GM12878 (cell line): ENCODE measurements around the gene PLB1. TPM values are rescaled to one million over a fixed set of nuclear protein-coding genes. Genes with fewer than 3 reads are reported as not detected.

Source experiments
- ATAC-seq: fragments of 200-7000 bp; cut with Tn5 transposase; 3 replicates; pipeline ENCODE4 v1.9.1; 2020; ENCODE audit warnings: mild to moderate bottlenecking, moderate library complexity
- BruUV-seq: library from RNA; stranded (reverse); fragments of 400-500 nt; replicated peaks from 2 replicates; lab custom pipeline; 2021; lab: Mats Ljungman, UMichigan
- CTCF ChIA-PET: fragments of 300-600 bp; sonication (Branson Sonifier 250); formaldehyde crosslinking; extraction: SDS; loops from one replicate; lab custom pipeline; 2021; ENCODE audit warnings: inconsistent platforms; lab: Yijun Ruan, JAX
- POLR2A ChIA-PET: fragments of 350-600 bp; formaldehyde crosslinking; extraction: SDS; loops from one replicate; lab custom pipeline; 2021; ENCODE audit warnings: inconsistent platforms; lab: Charles Lee
- RAD21 ChIA-PET: fragments of 300-600 bp; sonication (Branson Sonifier 250); formaldehyde crosslinking; loops from one replicate; lab custom pipeline; 2023; ENCODE audit warnings: antibody characterized with exemption; ENCODE audit not compliant: unreplicated experiment; lab: Charles Lee
- SMC1A ChIA-PET: fragments of 300-600 bp; sonication (Branson Sonifier 250); formaldehyde crosslinking; loops from one replicate; lab custom pipeline; 2023; ENCODE audit not compliant: unreplicated experiment, uncharacterized antibody; lab: Charles Lee
- DNase-seq: peaks from one replicate; pipeline ENCODE4 v3.0.0-alpha.2; 2011; ENCODE audit warnings: low read depth, low spot score
- FAIRE-seq: peaks from 3 replicates; lab custom pipeline; 2011; peaks lifted over from hg19 to GRCh38; lab: Jason Lieb, UNC
- H2AFZ ChIP-seq: 2 replicates; pipeline ENCODE4 v1.6.0; 2011; ENCODE audit warnings: low read depth, low read length, control low read depth; ENCODE audit not compliant: control insufficient read depth
- H3K27ac ChIP-seq: 2 replicates; pipeline ENCODE4 v1.5.1; 2011; ENCODE audit warnings: control low read depth; ENCODE audit not compliant: control insufficient read depth, insufficient read depth
- H3K27me3 ChIP-seq, 2 experiments: replicated peaks in 1 of 2; 2 replicates each; pipeline versions ENCODE4 v1.6.0 to v1.6.1; 2011; ENCODE audit warnings: low read length in 1 of 2; ENCODE audit not compliant: control insufficient read depth in 2 of 2, insufficient read depth in 2 of 2
- H3K36me3 ChIP-seq, 2 experiments: 2 replicates each; pipeline ENCODE4 v1.5.1; 2011; ENCODE audit warnings: low read length in 1 of 2; ENCODE audit not compliant: control insufficient read depth in 2 of 2, insufficient read depth in 2 of 2
- H3K4me1 ChIP-seq: 2 replicates; pipeline ENCODE4 v1.6.1; 2011; ENCODE audit warnings: mild to moderate bottlenecking, low read length, moderate library complexity, mixed read lengths; ENCODE audit not compliant: control insufficient read depth, insufficient read depth
- H3K4me2 ChIP-seq: 2 replicates; pipeline ENCODE4 v1.6.0; 2011; ENCODE audit warnings: control low read depth; ENCODE audit not compliant: control insufficient read depth, insufficient read depth
- H3K4me3 ChIP-seq: fragments of 200-600 bp; sonication (generic); 2 replicates; pipeline ENCODE4 v1.5.1; 2016
- H3K79me2 ChIP-seq: 2 replicates; pipeline ENCODE4 v1.6.0; 2011; ENCODE audit warnings: low read length; ENCODE audit not compliant: control insufficient read depth, insufficient read depth
- H3K9ac ChIP-seq: 2 replicates; pipeline ENCODE4 v1.8.0; 2011; ENCODE audit warnings: low read length, control low read depth, mixed read lengths; ENCODE audit not compliant: control insufficient read depth, insufficient read depth
- H3K9me3 ChIP-seq: replicated peaks from 3 replicates; pipeline ENCODE4 v1.5.1; 2011; ENCODE audit warnings: mild to moderate bottlenecking, low read length; ENCODE audit not compliant: control insufficient read depth, insufficient read depth
- H4K20me1 ChIP-seq: 2 replicates; pipeline ENCODE4 v1.6.0; 2011; ENCODE audit not compliant: control insufficient read depth, insufficient read depth
- BHLHE40 ChIP-seq, 2 experiments: fragments of 450-650 bp in 1 of 2; IDR thresholded peaks; 2 replicates each; pipeline ENCODE4 v1.6.1; 2011 to 2017; ENCODE audit warnings: low read depth in 2 of 2, borderline replicate concordance in 1 of 2, improper control_type of control experiment in 1 of 2, low read length in 1 of 2, mild to moderate bottlenecking in 1 of 2
- EGR1 ChIP-seq, 2 experiments: IDR thresholded peaks; 1 replicate in 1 of 2; 2 replicates in 1 of 2; pipeline ENCODE4 v1.6.1; 2011 to 2012; ENCODE audit warnings: low read depth in 2 of 2, low read length in 2 of 2, borderline replicate concordance in 1 of 2, mild to moderate bottlenecking in 1 of 2, moderate library complexity in 1 of 2
- JUNB ChIP-seq: IDR thresholded peaks from 2 replicates; pipeline ENCODE4 v1.6.1; 2016; ENCODE audit warnings: antibody characterized with exemption, mild to moderate bottlenecking
- JUND ChIP-seq: IDR thresholded peaks from 2 replicates; pipeline ENCODE4 v1.6.1; 2012; ENCODE audit warnings: low read depth, mild to moderate bottlenecking, low read length, improper control_type of control experiment, moderate library complexity
- MYC ChIP-seq: IDR thresholded peaks from 2 replicates; pipeline ENCODE4 v1.6.1; 2011; ENCODE audit warnings: mild to moderate bottlenecking, low read length, moderate library complexity, inconsistent platforms; ENCODE audit not compliant: insufficient read depth, insufficient replicate concordance, insufficient read length, severe bottlenecking
- NFYA ChIP-seq: IDR thresholded peaks from 2 replicates; pipeline ENCODE4 v1.6.1; 2011; ENCODE audit warnings: low read depth, mild to moderate bottlenecking, low read length, improper control_type of control experiment, borderline replicate concordance
- TCF7 ChIP-seq: IDR thresholded peaks from 2 replicates; pipeline ENCODE4 v1.6.1; 2014; ENCODE audit warnings: antibody characterized with exemption, borderline replicate concordance
- WGBS: methylation state at CpG from one replicate; pipeline ENCODE4 v1.1.6; 2016; ENCODE audit warnings: low lambda C conversion rate; ENCODE audit not compliant: insufficient replicate concordance, insufficient coverage; ENCODE audit errors: missing lambda C conversion rate; 5-methylcytosine and 5-hydroxymethylcytosine counted together
- in situ Hi-C: fragments of 300-500 bp; cut with MboI; formaldehyde crosslinking; loops from 9 replicates; pipeline ENCODE4 v1.14.3; 2018; ENCODE audit warnings: mixed read lengths
- intact Hi-C: fragments of 100-400 bp; cut with micrococcal nuclease; formaldehyde crosslinking; loops from one replicate; pipeline ENCODE4 v1.14.2; 2022; ENCODE audit not compliant: unreplicated experiment
- polyA plus RNA-seq, 11 experiments: library from polyadenylated mRNA; depleted of rRNA in 4 of 11; unstranded in 6 of 11; stranded (reverse) in 5 of 11; fragments of >200 nt; fragmentation: Nextera tagmentation in 4 of 11; fragmentation: Illumina TruSeq in 1 of 11; extraction: Ambion mirVana in 4 of 11; extraction: Trizol in 1 of 11; gene quantifications; 1 replicate in 1 of 11; 2 replicates in 10 of 11; pipeline versions ENCODE4 v1.2.1 to v1.2.3, GENCODE V29; 2011 to 2016; ENCODE audit warnings: inconsistent platforms in 2 of 11, missing spikeins in 2 of 11, low read depth in 1 of 11
- total RNA-seq, 4 experiments: library from RNA; depleted of rRNA in 3 of 4; stranded (reverse); fragments of >200 nt in 3 of 4; fragmentation: Illumina TruSeq in 1 of 4; extraction: Trizol in 1 of 4; gene quantifications; 2 replicates each; pipeline versions ENCODE4 v1.2.1 to v1.2.3, GENCODE V29; 2013 to 2021
- TF ChIP-seq, protein P1 (sequence below): IDR thresholded peaks from 2 replicates; pipeline ENCODE4 v1.6.1; 2012; ENCODE audit warnings: low read length, inconsistent platforms
- TF ChIP-seq, protein P2 (sequence below): IDR thresholded peaks from 2 replicates; pipeline ENCODE4 v1.6.1; 2011; ENCODE audit warnings: low read depth, low read length, improper control_type of control experiment, borderline replicate concordance
- TF ChIP-seq, protein P3 (sequence below): fragments of 450-650 bp; IDR thresholded peaks from 2 replicates; pipeline ENCODE4 v1.6.1; 2017; ENCODE audit warnings: mild to moderate bottlenecking
- TF ChIP-seq, protein P4 (sequence below): fragments of 450-650 bp; formaldehyde crosslinking; IDR thresholded peaks from 2 replicates; pipeline ENCODE4 v1.5.0; 2022; ENCODE audit warnings: mild to moderate bottlenecking, missing genetic modification characterization
- TF ChIP-seq, protein P5 (sequence below): IDR thresholded peaks from 2 replicates; pipeline ENCODE4 v1.6.1; 2012; ENCODE audit warnings: mild to moderate bottlenecking, low read depth, low read length

PLB1 gene
- total and polyA plus RNA-seq, 10 of the 15 experiments (the other 5 are each of a cell fraction or from before 2014, with no cell fraction given), result 0.03 to 0.49 (median 0.28) TPM

DNA sequence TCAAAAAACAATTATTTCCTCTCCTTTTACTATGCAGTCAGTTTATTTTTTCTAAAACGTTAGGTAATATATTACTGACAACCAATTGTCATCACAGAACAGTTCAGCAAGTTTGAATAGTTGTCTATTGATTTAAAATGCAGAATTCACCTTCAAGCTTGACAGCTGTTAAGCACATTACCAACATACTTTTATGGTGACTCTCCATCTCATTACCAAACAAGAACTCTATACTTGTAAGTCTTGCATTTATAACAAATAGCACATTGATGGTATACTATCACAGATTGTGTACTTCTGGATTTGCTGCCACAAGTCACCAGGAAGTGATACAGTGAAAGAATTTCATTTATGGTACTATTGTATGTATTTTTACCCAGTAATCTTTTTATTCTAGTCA lies 156.4 kb downstream of the PLB1 start:
- Histone ChIP-seq H3K79me2 (no peaks in the 10 kb centered on the region), H3K36me3 (no peaks in the 10 kb centered on the region), H3K9me3 (no peaks in the 10 kb centered on the region), H3K9ac (no peak overlapping the region), H3K4me3 (no peak overlapping the region), H4K20me1 (no peaks in the 10 kb centered on the region), H3K4me2 (no peak overlapping the region), H3K27ac (no peak overlapping the region), H3K4me1 (peaks cover 9% of the 10 kb centered on the region), H3K27me3 (no peaks in the 10 kb centered on the region), H2AFZ (no peak overlapping the region)
- in situ Hi-C loops (no loop called here), intact Hi-C loops (no loop called here)
- DNase-seq, result no peak
- CTCF ChIA-PET, result no interaction called here
- ATAC-seq, result no peak
- no TSS peak for BruUV-seq
- SMC1A ChIA-PET, result no interaction called here
- 0% methylated on average over 1 of the region's 1 CpG for WGBS
- RAD21 ChIA-PET, result no interaction called here
- POLR2A ChIA-PET, result interaction anchor here (0.6 kb wide), 1 partner anchor 256 kb away, joined by 4 read pairs; no protein-coding TSS in a partner anchor
- no peak for FAIRE-seq
- TF ChIP-seq, protein P1, sequence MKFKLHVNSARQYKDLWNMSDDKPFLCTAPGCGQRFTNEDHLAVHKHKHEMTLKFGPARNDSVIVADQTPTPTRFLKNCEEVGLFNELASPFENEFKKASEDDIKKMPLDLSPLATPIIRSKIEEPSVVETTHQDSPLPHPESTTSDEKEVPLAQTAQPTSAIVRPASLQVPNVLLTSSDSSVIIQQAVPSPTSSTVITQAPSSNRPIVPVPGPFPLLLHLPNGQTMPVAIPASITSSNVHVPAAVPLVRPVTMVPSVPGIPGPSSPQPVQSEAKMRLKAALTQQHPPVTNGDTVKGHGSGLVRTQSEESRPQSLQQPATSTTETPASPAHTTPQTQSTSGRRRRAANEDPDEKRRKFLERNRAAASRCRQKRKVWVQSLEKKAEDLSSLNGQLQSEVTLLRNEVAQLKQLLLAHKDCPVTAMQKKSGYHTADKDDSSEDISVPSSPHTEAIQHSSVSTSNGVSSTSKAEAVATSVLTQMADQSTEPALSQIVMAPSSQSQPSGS, result no peak
- TF ChIP-seq, protein P2, sequence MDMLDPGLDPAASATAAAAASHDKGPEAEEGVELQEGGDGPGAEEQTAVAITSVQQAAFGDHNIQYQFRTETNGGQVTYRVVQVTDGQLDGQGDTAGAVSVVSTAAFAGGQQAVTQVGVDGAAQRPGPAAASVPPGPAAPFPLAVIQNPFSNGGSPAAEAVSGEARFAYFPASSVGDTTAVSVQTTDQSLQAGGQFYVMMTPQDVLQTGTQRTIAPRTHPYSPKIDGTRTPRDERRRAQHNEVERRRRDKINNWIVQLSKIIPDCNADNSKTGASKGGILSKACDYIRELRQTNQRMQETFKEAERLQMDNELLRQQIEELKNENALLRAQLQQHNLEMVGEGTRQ, result no peak
- no peak for TF ChIP-seq TCF7
- TF ChIP-seq, protein P3, sequence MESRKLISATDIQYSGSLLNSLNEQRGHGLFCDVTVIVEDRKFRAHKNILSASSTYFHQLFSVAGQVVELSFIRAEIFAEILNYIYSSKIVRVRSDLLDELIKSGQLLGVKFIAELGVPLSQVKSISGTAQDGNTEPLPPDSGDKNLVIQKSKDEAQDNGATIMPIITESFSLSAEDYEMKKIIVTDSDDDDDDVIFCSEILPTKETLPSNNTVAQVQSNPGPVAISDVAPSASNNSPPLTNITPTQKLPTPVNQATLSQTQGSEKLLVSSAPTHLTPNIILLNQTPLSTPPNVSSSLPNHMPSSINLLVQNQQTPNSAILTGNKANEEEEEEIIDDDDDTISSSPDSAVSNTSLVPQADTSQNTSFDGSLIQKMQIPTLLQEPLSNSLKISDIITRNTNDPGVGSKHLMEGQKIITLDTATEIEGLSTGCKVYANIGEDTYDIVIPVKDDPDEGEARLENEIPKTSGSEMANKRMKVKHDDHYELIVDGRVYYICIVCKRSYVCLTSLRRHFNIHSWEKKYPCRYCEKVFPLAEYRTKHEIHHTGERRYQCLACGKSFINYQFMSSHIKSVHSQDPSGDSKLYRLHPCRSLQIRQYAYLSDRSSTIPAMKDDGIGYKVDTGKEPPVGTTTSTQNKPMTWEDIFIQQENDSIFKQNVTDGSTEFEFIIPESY, result no peak
- TF ChIP-seq NFYA, result no peak
- TF ChIP-seq, protein P4, sequence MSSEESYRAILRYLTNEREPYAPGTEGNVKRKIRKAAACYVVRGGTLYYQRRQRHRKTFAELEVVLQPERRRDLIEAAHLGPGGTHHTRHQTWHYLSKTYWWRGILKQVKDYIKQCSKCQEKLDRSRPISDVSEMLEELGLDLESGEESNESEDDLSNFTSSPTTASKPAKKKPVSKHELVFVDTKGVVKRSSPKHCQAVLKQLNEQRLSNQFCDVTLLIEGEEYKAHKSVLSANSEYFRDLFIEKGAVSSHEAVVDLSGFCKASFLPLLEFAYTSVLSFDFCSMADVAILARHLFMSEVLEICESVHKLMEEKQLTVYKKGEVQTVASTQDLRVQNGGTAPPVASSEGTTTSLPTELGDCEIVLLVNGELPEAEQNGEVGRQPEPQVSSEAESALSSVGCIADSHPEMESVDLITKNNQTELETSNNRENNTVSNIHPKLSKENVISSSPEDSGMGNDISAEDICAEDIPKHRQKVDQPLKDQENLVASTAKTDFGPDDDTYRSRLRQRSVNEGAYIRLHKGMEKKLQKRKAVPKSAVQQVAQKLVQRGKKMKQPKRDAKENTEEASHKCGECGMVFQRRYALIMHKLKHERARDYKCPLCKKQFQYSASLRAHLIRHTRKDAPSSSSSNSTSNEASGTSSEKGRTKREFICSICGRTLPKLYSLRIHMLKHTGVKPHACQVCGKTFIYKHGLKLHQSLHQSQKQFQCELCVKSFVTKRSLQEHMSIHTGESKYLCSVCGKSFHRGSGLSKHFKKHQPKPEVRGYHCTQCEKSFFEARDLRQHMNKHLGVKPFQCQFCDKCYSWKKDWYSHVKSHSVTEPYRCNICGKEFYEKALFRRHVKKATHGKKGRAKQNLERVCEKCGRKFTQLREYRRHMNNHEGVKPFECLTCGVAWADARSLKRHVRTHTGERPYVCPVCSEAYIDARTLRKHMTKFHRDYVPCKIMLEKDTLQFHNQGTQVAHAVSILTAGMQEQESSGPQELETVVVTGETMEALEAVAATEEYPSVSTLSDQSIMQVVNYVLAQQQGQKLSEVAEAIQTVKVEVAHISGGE (CRISPR knock-in tag), result no peak
- no peak for TF ChIP-seq JUND
- no peak for TF ChIP-seq JUNB
- TF ChIP-seq BHLHE40 (IDR thresholded peaks at IDR 0.05; ENCODE audit: borderline replicate concordance in 1 of 2, low read depth in 2 of 2, low read length in 1 of 2), result no peak
- TF ChIP-seq, protein P5, sequence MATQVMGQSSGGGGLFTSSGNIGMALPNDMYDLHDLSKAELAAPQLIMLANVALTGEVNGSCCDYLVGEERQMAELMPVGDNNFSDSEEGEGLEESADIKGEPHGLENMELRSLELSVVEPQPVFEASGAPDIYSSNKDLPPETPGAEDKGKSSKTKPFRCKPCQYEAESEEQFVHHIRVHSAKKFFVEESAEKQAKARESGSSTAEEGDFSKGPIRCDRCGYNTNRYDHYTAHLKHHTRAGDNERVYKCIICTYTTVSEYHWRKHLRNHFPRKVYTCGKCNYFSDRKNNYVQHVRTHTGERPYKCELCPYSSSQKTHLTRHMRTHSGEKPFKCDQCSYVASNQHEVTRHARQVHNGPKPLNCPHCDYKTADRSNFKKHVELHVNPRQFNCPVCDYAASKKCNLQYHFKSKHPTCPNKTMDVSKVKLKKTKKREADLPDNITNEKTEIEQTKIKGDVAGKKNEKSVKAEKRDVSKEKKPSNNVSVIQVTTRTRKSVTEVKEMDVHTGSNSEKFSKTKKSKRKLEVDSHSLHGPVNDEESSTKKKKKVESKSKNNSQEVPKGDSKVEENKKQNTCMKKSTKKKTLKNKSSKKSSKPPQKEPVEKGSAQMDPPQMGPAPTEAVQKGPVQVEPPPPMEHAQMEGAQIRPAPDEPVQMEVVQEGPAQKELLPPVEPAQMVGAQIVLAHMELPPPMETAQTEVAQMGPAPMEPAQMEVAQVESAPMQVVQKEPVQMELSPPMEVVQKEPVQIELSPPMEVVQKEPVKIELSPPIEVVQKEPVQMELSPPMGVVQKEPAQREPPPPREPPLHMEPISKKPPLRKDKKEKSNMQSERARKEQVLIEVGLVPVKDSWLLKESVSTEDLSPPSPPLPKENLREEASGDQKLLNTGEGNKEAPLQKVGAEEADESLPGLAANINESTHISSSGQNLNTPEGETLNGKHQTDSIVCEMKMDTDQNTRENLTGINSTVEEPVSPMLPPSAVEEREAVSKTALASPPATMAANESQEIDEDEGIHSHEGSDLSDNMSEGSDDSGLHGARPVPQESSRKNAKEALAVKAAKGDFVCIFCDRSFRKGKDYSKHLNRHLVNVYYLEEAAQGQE, result no peak
- TF ChIP-seq EGR1 (IDR thresholded peaks at IDR 0.05; ENCODE audit: borderline replicate concordance in 1 of 2, low read depth in 2 of 2, low read length in 2 of 2), result no peak
- no peak for TF ChIP-seq MYC
